HepG2 (cell line): Measurements from ENCODE around the gene RNF125. TPM values are rescaled to one million over a fixed set of nuclear protein-coding genes. Genes with fewer than 3 reads are reported as not detected.

Experiments
- ATAC-seq: fragments of 200-7000 bp; cut with Tn5 transposase; 3 replicates; pipeline ENCODE4 v1.9.1; 2020; ENCODE audit warnings: mild to moderate bottlenecking, moderate library complexity
- BruUV-seq: library from RNA; stranded (reverse); fragments of 400-500 nt; replicated peaks from 2 replicates; lab custom pipeline; 2021; lab: Mats Ljungman, UMichigan
- CTCF ChIA-PET: fragments of 300-600 bp; formaldehyde crosslinking; extraction: SDS; loops from one replicate; lab custom pipeline; 2021; ENCODE audit warnings: low total read pairs, inconsistent platforms, low intra/inter-chr PET ratio; lab: Yijun Ruan, JAX
- POLR2A ChIA-PET: fragments of 350-600 bp; sonication (Branson Sonifier 250); formaldehyde crosslinking; loops from one replicate; lab custom pipeline; 2020; ENCODE audit warnings: antibody characterized with exemption, inconsistent platforms; lab: Yijun Ruan, JAX
- DNase-seq: peaks from one replicate; pipeline ENCODE4 v3.0.0-alpha.2; 2015; ENCODE audit warnings: low spot score
- FAIRE-seq: peaks from 3 replicates; lab custom pipeline; 2011; peaks lifted over from hg19 to GRCh38; lab: Jason Lieb, UNC
- H2AFZ ChIP-seq: one replicate; pipeline ENCODE4 v1.6.1; 2011; ENCODE audit warnings: low read length, inconsistent platforms
- H3K27ac ChIP-seq: fragments of 300-600 bp; 3 replicates; pipeline ENCODE4 v1.8.0; 2011; ENCODE audit warnings: mixed run types, mild to moderate bottlenecking, mixed read lengths, low read length, inconsistent platforms; ENCODE audit not compliant: insufficient read depth; ENCODE audit errors: extremely low read length
- H3K27me3 ChIP-seq, 2 experiments: fragments of 200-600 bp in 1 of 2; 2 replicates in 1 of 2; 3 replicates in 1 of 2; pipeline versions ENCODE4 v1.6.0 to v1.8.0; 2011; ENCODE audit warnings: low read length in 2 of 2, mild to moderate bottlenecking in 2 of 2, moderate library complexity in 2 of 2, inconsistent platforms in 1 of 2; ENCODE audit not compliant: insufficient read depth in 2 of 2, control insufficient read depth in 1 of 2
- H3K36me3 ChIP-seq, 2 experiments: fragments of 200-600 bp in 1 of 2; replicated peaks in 1 of 2; 2 replicates in 1 of 2; 3 replicates in 1 of 2; pipeline versions ENCODE4 v1.5.1 to v1.8.0; 2011; ENCODE audit warnings: low read length in 2 of 2, inconsistent platforms in 1 of 2; ENCODE audit not compliant: insufficient read depth in 2 of 2, control insufficient read depth in 1 of 2
- H3K4me1 ChIP-seq: 2 replicates; pipeline ENCODE4 v1.5.1; 2012; ENCODE audit warnings: low read length, inconsistent platforms; ENCODE audit not compliant: insufficient read depth
- H3K4me2 ChIP-seq: 2 replicates; pipeline ENCODE4 v1.6.0; 2011; ENCODE audit warnings: low read depth, low read length, inconsistent platforms
- H3K4me3 ChIP-seq, 3 experiments: fragments of 200-600 bp in 1 of 3; sonication (generic), shearing (Covaris generic) in 1 of 3; replicated peaks in 1 of 3; 2 replicates each; pipeline ENCODE4 v1.5.1; 2011 to 2016; ENCODE audit warnings: low read length in 3 of 3, inconsistent platforms in 2 of 3, low read depth in 2 of 3, mild to moderate bottlenecking in 2 of 3, control low read depth in 1 of 3, mixed read lengths in 1 of 3; ENCODE audit not compliant: insufficient read depth in 1 of 3
- H3K79me2 ChIP-seq: one replicate; pipeline ENCODE4 v1.6.1; 2011; ENCODE audit warnings: low read length, inconsistent platforms; ENCODE audit not compliant: insufficient read depth
- H3K9ac ChIP-seq: 2 replicates; pipeline ENCODE4 v1.6.0; 2011; ENCODE audit warnings: mild to moderate bottlenecking, low read depth, low read length, inconsistent platforms; ENCODE audit not compliant: insufficient read depth
- H3K9me3 ChIP-seq: 2 replicates; pipeline ENCODE4 v1.5.1; 2012; ENCODE audit warnings: mild to moderate bottlenecking, low read length
- H4K20me1 ChIP-seq: 2 replicates; pipeline ENCODE4 v1.6.0; 2011; ENCODE audit warnings: inconsistent platforms, mild to moderate bottlenecking, low read length, moderate library complexity; ENCODE audit not compliant: insufficient read depth
- BRD4 ChIP-seq: sonication (generic); formaldehyde crosslinking; IDR thresholded peaks from 2 replicates; pipeline ENCODE4 v1.4.0; 2020; ENCODE audit warnings: missing genetic modification reagents
- CBX1 ChIP-seq: IDR thresholded peaks from one replicate; pipeline ENCODE4 v1.6.1; 2016; ENCODE audit warnings: antibody characterized with exemption, low read depth
- FOXA1 ChIP-seq, 2 experiments: fragments of 450-650 bp in 1 of 2; sonication (generic) in 1 of 2; formaldehyde crosslinking in 1 of 2; IDR thresholded peaks; 2 replicates each; pipeline versions ENCODE4 v1.4.0 to v1.6.1; 2016 to 2020; ENCODE audit warnings: missing genetic modification reagents in 1 of 2
- FOXA3 ChIP-seq: IDR thresholded peaks from 2 replicates; pipeline ENCODE4 v1.6.1; 2016; ENCODE audit warnings: missing genetic modification reagents, missing compliant biosample characterization
- JUND ChIP-seq: sonication (generic); formaldehyde crosslinking; IDR thresholded peaks from 2 replicates; pipeline ENCODE4 v1.8.0; 2022; ENCODE audit warnings: mild to moderate bottlenecking, missing genetic modification reagents
- KDM6A ChIP-seq: IDR thresholded peaks from 2 replicates; pipeline ENCODE4 v1.6.1; 2016; ENCODE audit warnings: low read depth
- NONO ChIP-seq, 2 experiments: fragments of 450-650 bp in 1 of 2; sonication (generic) in 1 of 2; formaldehyde crosslinking in 1 of 2; IDR thresholded peaks in 1 of 2; conservative IDR thresholded peaks in 1 of 2; 2 replicates each; pipeline versions ENCODE4 v1.6.1 to v1.8.0; 2017 to 2022; ENCODE audit warnings: mild to moderate bottlenecking in 1 of 2, missing genetic modification reagents in 1 of 2, moderate library complexity in 1 of 2
- RAD21 ChIP-seq: fragments of 450-650 bp; formaldehyde crosslinking; IDR thresholded peaks from 2 replicates; pipeline ENCODE4 v1.5.0; 2020; ENCODE audit warnings: mild to moderate bottlenecking
- SALL1 ChIP-seq: sonication (generic); formaldehyde crosslinking; IDR thresholded peaks from 2 replicates; pipeline ENCODE4 v1.8.0; 2022; ENCODE audit warnings: mild to moderate bottlenecking, missing genetic modification reagents
- SKI ChIP-seq: fragments of 450-650 bp; IDR thresholded peaks from one replicate; pipeline ENCODE4 v1.6.1; 2018; ENCODE audit warnings: mild to moderate bottlenecking; ENCODE audit not compliant: partially characterized antibody
- SOX13 ChIP-seq, 3 experiments: fragments of 450-650 bp in 1 of 3; sonication (generic) in 1 of 3; formaldehyde crosslinking in 1 of 3; IDR thresholded peaks in 2 of 3; conservative IDR thresholded peaks in 1 of 3; 2 replicates each; pipeline versions ENCODE4 v1.5.0 to v1.6.1; 2016 to 2020; ENCODE audit warnings: antibody characterized with exemption in 1 of 3, mild to moderate bottlenecking in 1 of 3, missing compliant biosample characterization in 1 of 3, missing genetic modification reagents in 1 of 3, moderate library complexity in 1 of 3
- SOX6 ChIP-seq, 2 experiments: fragments of 450-650 bp in 1 of 2; sonication (generic) in 1 of 2; formaldehyde crosslinking in 1 of 2; IDR thresholded peaks; 2 replicates each; pipeline versions ENCODE4 v1.4.0 to v1.6.1; 2017 to 2020; ENCODE audit warnings: antibody characterized with exemption in 1 of 2, mild to moderate bottlenecking in 1 of 2, missing genetic modification reagents in 1 of 2
- SP2 ChIP-seq: sonication (generic); formaldehyde crosslinking; IDR thresholded peaks from 2 replicates; pipeline ENCODE4 v1.5.1; 2020; ENCODE audit warnings: mild to moderate bottlenecking, missing genetic modification reagents
- ZEB1 ChIP-seq: IDR thresholded peaks from 2 replicates; pipeline ENCODE4 v1.6.1; 2012; ENCODE audit warnings: mild to moderate bottlenecking, low read depth, inconsistent platforms; ENCODE audit not compliant: insufficient replicate concordance
- ZFP36L2 ChIP-seq: sonication (generic); formaldehyde crosslinking; IDR thresholded peaks from 2 replicates; pipeline ENCODE4 v1.4.0; 2020; ENCODE audit warnings: missing genetic modification reagents
- ZNF660 ChIP-seq: sonication (generic); formaldehyde crosslinking; IDR thresholded peaks from 2 replicates; pipeline ENCODE4 v1.5.1; 2020; ENCODE audit warnings: mild to moderate bottlenecking, low read depth, missing genetic modification reagents, borderline replicate concordance
- WGBS: methylation state at CpG from one replicate; pipeline ENCODE4 v1.1.6; 2017; ENCODE audit warnings: low lambda C conversion rate; 5-methylcytosine and 5-hydroxymethylcytosine counted together
- in situ Hi-C: cut with HindIII; loops from 2 replicates; pipeline ENCODE4 v1.10.0; 2017; ENCODE audit warnings: low pct_unique_long_range_greater_than_20kb; ENCODE audit not compliant: extremely low pct_ligation_motif_present
- intact Hi-C: fragments of 100-400 bp; cut with micrococcal nuclease; formaldehyde crosslinking; loops from one replicate; pipeline ENCODE4 v1.10.0; 2022; ENCODE audit not compliant: unreplicated experiment
- polyA plus RNA-seq, 8 experiments: library from polyadenylated mRNA; depleted of rRNA in 3 of 8; stranded (reverse) in 7 of 8; unstranded in 1 of 8; fragments of >200 nt; fragmentation: Illumina TruSeq in 4 of 8; extraction: Trizol in 4 of 8; gene quantifications; 2 replicates each; pipeline versions ENCODE4 v1.2.1 to v1.2.3, GENCODE V29; 2011 to 2016; ENCODE audit warnings: low read depth in 4 of 8, missing spikeins in 1 of 8, mixed read lengths in 1 of 8; ENCODE audit not compliant: insufficient read depth in 1 of 8
- total RNA-seq, 5 experiments: library from RNA; depleted of rRNA; stranded (reverse); fragments of >200 nt; fragmentation: Illumina TruSeq; extraction: Trizol; gene quantifications; 2 replicates each; pipeline ENCODE4 v1.2.3, GENCODE V29; 2016; ENCODE audit warnings: low read depth in 1 of 5
- TF ChIP-seq, protein P1 (sequence below): IDR thresholded peaks from 2 replicates; pipeline ENCODE4 v1.6.1; 2016; ENCODE audit warnings: low read depth, control low read depth
- TF ChIP-seq, protein P2 (sequence below): sonication (generic); formaldehyde crosslinking; IDR thresholded peaks from 2 replicates; pipeline ENCODE4 v1.4.0; 2020; ENCODE audit warnings: missing genetic modification reagents

The RNF125 gene
- total and polyA plus RNA-seq, 2 of the 13 experiments (the other 11 are each of a cell fraction or from before 2014, with no cell fraction given) = 0.58 to 1.8 TPM

DNA sequence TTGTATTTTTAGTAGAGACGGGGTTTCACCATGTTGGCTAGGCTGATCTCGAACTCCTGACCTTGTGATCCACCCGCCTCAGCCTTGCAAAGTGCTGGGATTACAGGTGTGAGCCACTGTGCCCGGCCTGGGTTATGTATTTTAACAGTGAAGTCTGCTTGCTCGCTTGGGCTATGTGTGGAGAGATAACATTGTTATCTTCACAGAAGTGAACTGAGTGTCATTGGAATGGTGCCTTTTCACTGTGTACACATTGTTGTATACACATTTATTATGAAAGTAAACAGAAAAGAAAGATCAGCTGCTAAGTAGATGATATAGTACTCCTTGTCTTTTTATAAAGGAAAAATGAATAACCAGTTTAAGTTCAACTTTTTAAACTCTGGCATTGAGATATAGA, 103.4 kb downstream of the RNF125 start:
- H3K27me3 ChIP-seq = no peaks in the 10 kb centered on the region; a peak in 1 of 5 replicates
- BruUV-seq = no TSS peak
- H4K20me1 ChIP-seq = no peaks in the 10 kb centered on the region
- ATAC-seq = peak; percentile 60
- no peak overlapping the region for H3K4me2 ChIP-seq
- H3K27ac ChIP-seq = no peak overlapping the region
- ChIA-PET CTCF (no interaction called here), POLR2A (no interaction called here)
- no peaks in the 10 kb centered on the region for H3K9me3 ChIP-seq
- no peak overlapping the region for H3K4me3 ChIP-seq
- no peaks in the 10 kb centered on the region for H3K79me2 ChIP-seq
- peak; percentile 9 for DNase-seq
- H3K4me1 ChIP-seq = no peaks in the 10 kb centered on the region; the same call in 1 of the 2 replicates
- H3K9ac ChIP-seq = no peak overlapping the region
- 82% methylated on average over 5 of the region's 5 CpGs for WGBS
- in situ Hi-C loops = no loop called here
- TF ChIP-seq ZNF660 (CRISPR knock-in tag) = no peak
- TF ChIP-seq JUND (CRISPR knock-in tag) = no peak
- no peak for TF ChIP-seq ZFP36L2 (CRISPR knock-in tag)
- TF ChIP-seq, protein P1, sequence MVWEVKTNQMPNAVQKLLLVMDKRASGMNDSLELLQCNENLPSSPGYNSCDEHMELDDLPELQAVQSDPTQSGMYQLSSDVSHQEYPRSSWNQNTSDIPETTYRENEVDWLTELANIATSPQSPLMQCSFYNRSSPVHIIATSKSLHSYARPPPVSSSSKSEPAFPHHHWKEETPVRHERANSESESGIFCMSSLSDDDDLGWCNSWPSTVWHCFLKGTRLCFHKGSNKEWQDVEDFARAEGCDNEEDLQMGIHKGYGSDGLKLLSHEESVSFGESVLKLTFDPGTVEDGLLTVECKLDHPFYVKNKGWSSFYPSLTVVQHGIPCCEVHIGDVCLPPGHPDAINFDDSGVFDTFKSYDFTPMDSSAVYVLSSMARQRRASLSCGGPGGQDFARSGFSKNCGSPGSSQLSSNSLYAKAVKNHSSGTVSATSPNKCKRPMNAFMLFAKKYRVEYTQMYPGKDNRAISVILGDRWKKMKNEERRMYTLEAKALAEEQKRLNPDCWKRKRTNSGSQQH = no peak
- no peak for TF ChIP-seq RAD21 (CRISPR knock-in tag)
- TF ChIP-seq SALL1 (CRISPR knock-in tag) = peak; percentile 38
- no peak for TF ChIP-seq SP2
- TF ChIP-seq SOX13 (IDR thresholded peaks at IDR 0.05) = no peak
- TF ChIP-seq SOX13 (CRISPR knock-in tag; conservative IDR thresholded peaks at IDR 0.05 in 1 of 2, IDR thresholded peaks at IDR 0.05 in 1 of 2) = peak in 1 of 2 experiments; percentile 38; a peak in 1 of 4 replicates
- no peak for TF ChIP-seq SKI
- TF ChIP-seq ZEB1 = no peak
- TF ChIP-seq CBX1 = no peak
- no peak for TF ChIP-seq KDM6A (CRISPR knock-in tag)
- TF ChIP-seq FOXA3 (CRISPR knock-in tag) = 0 out of 2 replicates have a peak, but pooled peaks have one; percentile 19
- TF ChIP-seq, protein P2, sequence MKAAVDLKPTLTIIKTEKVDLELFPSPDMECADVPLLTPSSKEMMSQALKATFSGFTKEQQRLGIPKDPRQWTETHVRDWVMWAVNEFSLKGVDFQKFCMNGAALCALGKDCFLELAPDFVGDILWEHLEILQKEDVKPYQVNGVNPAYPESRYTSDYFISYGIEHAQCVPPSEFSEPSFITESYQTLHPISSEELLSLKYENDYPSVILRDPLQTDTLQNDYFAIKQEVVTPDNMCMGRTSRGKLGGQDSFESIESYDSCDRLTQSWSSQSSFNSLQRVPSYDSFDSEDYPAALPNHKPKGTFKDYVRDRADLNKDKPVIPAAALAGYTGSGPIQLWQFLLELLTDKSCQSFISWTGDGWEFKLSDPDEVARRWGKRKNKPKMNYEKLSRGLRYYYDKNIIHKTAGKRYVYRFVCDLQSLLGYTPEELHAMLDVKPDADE (CRISPR knock-in tag) = no peak
- no peak for TF ChIP-seq SOX6 (IDR thresholded peaks at IDR 0.05)
- TF ChIP-seq SOX6 (CRISPR knock-in tag; IDR thresholded peaks at IDR 0.05) = 0 out of 2 replicates have a peak, but pooled peaks have one; percentile 22
- no peak for TF ChIP-seq NONO (IDR thresholded peaks at IDR 0.05)
- no peak for TF ChIP-seq NONO (CRISPR knock-in tag; conservative IDR thresholded peaks at IDR 0.05)
- no peak for TF ChIP-seq FOXA1 (IDR thresholded peaks at IDR 0.05)
- TF ChIP-seq FOXA1 (CRISPR knock-in tag; IDR thresholded peaks at IDR 0.05) = 0 out of 2 replicates have a peak, but pooled peaks have one; percentile 14
- TF ChIP-seq BRD4 (CRISPR knock-in tag) = no peak
- no peak overlapping the region for H2AFZ ChIP-seq
- H3K36me3 ChIP-seq = peaks cover 3 to 42% of the 10 kb centered on the region in 2 experiments; a peak in 4 of 5 replicates
- intact Hi-C loops = no loop called here
- no peak for FAIRE-seq
